IPS-NIHi11 (cell line): ENCODE measurements around the gene RREB1.
A peak's percentile ranks its signal among the peaks of the same experiment; 100 is the strongest.
"Not testable (repeated sequence)": the region's sequence is repeated elsewhere in the genome, so short reads cannot be mapped to it uniquely, and the experiment has no call there.

Source experiments
- DNase-seq: peaks from one replicate; pipeline ENCODE4 v3.0.0; 2012; ENCODE audit warnings: mixed read lengths, low spot score

RREB1 gene

GRCh38 chr6:7263519-7263805, 155.7 kb downstream of the RREB1 start:
- not testable (repeated sequence) for DNase-seq

DNA sequence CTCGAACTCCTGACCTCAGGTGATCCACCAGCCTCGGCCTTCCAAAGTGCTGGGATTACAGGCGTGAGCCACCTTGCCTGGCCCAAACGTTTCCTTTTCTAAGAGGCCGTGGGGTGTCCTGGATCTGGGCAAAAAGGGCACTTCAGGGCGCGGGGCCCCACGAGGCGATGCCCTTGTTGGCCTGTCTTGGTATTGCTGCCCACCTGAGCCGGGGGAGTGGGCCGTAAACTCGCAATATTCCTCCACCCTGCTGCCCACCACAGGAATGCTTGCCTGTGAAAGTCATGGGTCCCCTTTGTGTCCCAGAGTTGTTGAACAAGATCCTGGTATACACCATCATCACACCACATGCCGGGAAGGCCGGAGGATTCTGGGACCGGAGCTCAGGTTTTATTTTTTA, 156.3 kb downstream of the RREB1 start:
- DNase-seq: no peak

GRCh38 chr6:7264686-7265384, 157.1 kb downstream of the RREB1 start:
- no peak for DNase-seq

DNA sequence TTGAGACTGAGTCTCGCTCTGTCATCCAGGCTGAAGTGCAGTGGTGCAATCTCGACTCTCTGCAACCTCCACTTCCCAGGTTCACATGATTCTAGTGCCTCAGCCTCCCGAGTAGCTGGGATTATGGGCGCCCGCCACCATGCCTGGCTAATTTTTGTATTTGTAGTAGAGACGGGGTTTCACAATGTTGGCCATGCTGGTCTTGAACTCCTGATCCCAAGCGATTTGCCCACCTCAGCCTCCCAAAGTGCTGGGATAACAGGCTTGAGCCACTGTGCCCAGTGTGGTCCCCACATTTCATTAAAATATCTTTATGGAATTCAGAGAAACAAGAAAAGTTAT, 157.6 kb downstream of the RREB1 start:
- DNase-seq: not testable (repeated sequence)

DNA sequence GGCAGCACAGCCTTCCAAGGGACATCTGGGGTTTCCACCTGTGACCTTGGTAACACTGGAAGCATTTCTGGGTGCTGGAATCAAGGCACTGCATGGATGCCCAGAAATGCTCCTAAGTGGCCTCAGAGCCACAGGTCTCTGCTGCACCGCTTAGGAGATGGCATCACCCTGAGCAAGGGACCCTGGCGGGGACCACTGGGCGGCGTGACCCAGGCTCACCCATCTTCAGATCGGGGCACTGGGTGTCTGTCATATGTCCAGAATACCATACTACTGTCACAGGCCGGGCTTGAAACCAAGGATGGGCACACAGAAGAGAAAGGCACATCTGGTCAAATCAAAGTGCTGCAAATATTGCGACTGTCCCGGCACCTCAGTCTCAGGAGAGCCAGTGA, 159.3 kb downstream of the RREB1 start:
- DNase-seq: no peak

GRCh38 chr6:7267466-7268091, 159.8 kb downstream of the RREB1 start:
- DNase-seq: peak; percentile 53

DNA sequence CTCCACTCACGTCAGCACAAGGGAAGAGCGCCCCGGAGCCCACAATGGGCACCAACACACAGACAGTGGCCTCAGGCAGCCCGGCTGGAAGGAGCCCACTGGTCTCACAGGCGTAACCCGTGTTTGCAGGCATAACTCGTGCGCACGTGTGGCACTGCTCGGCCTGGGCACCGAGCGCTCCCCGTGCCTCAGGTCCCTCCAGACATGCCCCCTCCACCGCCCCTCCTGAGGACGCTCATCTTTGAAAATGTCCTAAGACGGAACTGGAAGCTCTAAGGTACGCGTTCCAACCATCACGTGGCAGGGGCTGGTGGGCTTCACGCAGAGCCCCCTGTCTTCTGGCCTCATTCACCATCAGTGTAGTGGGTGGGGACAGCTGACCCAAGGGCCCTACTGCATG, 160.6 kb downstream of the RREB1 start:
- no peak for DNase-seq

GRCh38 chr6:7268816-7269555, 161.2 kb downstream of the RREB1 start:
- DNase-seq: no peak

GRCh38 chr6:7269816-7270215, 162.1 kb downstream of the RREB1 start:
- DNase-seq: no peak

DNA sequence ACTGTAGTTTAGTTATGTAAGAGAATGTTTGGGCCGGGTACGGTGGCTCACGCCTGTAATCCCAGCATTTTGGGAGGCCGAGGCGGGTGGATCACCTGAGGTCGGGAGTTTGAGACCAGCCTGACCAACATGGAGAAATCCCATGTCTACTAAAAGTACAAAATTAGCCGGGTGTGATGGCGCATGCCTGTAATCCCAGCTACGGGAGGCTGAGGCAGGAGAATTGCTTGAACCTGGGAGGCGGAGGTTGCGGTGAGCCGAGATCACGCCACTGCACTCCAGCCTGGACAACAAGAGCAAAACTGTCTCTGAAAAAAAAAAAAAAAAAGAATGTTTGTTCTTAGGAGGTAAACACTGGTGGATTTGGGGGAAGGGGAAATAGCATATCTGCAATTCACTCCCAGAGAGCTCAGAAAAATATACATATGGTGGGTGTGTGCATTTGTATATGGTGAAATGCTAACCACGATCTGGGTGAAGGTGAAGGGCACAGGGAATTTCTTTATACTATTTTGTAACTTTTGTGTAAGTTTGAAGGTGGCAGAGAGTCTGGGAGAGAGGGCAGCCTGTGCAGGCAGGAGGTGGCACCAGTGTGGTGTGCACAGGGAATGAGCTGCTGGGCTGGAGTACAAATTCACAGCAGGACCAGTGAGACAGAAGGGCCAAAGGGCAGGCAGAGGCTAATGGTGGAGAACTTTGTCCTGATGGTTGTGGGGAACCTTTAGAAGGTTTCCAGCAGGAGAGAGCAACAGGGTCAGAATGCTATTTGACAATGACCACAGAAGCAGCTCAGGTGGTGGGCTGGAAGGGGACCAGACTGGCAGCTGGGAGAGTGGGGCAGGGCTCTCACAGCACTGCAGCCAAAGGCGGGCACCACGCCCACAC, 162.8 kb downstream of the RREB1 start:
- no peak for DNase-seq

DNA sequence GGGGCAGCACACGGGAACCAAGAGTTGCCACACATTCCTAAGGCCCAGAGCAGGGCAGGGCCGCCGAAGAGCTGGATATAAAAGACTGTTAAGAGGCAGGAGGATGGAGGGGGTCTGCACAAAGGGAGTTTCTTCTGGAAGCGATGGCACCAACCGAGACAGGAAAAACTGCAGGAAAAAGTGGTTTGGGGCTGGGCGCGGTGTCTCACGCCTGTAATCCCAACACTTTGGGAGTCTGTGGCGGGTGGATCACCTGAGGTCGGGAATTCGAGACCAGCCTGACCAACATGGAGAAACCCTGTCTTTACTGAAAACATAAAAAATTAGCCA, 163.4 kb downstream of the RREB1 start:
- no peak for DNase-seq

DNA sequence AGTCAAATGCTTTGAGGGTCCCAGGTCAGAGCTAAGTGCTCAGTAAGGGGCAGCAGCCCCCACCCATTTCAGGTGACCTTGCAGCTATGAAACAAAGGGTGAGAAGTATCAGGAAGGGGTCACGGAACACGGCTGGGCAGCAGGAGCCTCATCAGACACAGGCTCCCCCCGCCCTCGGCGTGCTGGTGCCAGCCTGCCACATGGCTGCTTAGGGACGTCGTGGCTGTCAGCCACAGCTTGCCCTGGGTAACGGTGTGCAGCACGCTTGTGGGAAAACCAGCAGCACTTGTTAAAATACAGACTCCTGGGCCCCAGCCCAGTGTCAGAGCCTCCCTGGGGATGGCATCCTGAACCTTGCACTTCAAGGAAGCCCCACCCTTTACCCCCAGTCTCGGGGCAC, 165.9 kb downstream of the RREB1 start:
- DNase-seq: no peak

DNA sequence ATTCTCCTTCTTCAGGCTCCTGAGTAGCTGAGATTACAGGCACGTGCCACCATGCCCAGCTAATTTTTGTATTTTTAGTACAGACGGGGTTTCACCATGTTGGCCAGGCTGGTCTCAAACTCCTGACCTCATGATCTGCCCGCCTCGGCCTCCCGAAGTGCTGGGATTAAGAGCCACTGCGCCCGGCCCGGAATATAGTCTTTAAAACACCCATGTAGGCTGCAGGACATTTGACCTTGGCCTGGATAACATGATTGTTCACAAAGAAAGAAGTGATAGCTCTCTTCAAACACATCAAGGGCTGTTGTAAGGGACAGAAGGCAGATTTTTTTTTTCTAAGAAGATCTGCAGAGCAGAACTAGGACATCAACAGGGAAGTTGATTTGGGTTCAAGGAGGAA, 166.8 kb downstream of the RREB1 start:
- not testable (repeated sequence) for DNase-seq

- no peak for DNase-seq
These were observed 168.4 kb downstream of the RREB1 start for GRCh38 chr6:7276199-7276524.

GRCh38 chr6:7282097-7282906, 174.5 kb downstream of the RREB1 start:
- DNase-seq: no peak

GRCh38 chr6:7283676-7284075, 175.9 kb downstream of the RREB1 start:
- DNase-seq: no peak

GRCh38 chr6:7285416-7285815, 177.7 kb downstream of the RREB1 start:
- no peak for DNase-seq

DNA sequence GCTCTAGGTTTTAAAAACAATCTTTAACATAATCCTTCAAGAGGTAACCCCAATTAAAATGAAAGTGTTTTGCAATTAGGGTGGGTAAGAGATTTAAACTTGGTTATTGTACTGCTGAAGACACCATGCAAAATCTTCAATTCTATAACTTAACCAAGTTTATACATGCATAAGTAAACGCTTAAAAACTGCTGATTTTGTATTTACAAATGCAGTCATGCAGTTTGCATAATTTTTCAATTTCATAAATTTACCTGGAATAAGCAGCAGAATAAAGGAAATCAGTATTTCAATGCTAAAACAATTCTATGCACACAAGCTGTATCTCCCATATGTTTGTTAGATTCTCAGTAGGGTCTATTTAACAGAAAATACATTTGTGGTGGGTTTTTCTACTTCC, 182.3 kb downstream of the RREB1 start:
- DNase-seq: no peak

- DNase-seq: no peak
These were observed 185.0 kb downstream of the RREB1 start for GRCh38 chr6:7292596-7293255.

DNA sequence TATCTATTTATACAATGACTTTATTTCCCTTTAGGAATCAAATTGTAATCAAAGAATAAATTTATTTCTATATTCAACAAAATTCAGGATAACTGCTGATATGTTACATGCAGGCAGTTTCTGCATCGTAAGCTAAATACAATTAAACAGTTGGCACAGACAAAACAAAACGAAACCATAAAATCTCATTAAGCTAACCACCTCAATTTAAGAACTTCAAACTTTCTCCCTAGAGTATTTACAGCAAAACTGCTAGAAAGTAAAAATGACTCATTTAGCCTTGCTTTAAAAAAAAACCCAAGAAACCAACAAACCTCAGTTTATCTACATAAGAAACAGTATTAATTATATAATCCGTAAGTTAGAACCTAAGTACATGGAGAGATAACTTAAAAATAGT, 188.2 kb downstream of the RREB1 start:
- no peak for DNase-seq

DNA sequence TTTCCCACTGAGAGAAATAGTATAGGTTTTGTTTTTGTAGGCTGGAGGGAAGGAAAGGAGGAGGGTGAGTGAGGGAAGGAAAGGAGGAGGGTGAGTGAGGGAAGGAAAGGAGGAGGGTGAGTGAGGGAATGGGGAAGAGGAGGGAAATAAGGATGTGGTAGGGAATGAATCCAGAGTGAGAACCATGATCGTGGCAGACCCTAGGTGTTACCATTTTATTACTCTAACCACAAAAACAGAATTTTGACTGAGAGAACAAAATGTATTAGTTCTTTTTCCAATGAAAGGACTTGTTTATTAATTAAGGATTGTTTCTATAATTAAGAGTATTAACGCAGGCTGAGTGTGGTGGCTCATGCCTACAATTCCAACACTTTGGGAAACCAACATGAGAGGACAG, 188.8 kb downstream of the RREB1 start:
- no peak for DNase-seq

- no peak for DNase-seq
These were observed 190.4 kb downstream of the RREB1 start for GRCh38 chr6:7298113-7298512.
